Pancreas (tissue), 10 donors: Measurements from ENCODE around the gene KRTAP10-12. TPM values are rescaled to one million over a fixed set of nuclear protein-coding genes. Genes with fewer than 3 reads are reported as not detected.
"Not testable (repeated sequence)": the region's sequence is repeated elsewhere in the genome, so short reads cannot be mapped to it uniquely, and the experiment has no call there.

Experiments used
- ATAC-seq, 4 donors: fragments of 200-7000 bp; cut with Tn5 transposase; one replicate each; pipeline versions ENCODE4 v1.8.0 to v1.9.1; 2020; ENCODE audit warnings: mild to moderate bottlenecking in 4 of 4, moderate library complexity in 4 of 4
- DNase-seq, 6 donors: peaks; one replicate each; pipeline ENCODE4 v3.0.0-alpha.2; 2020
- FAIRE-seq: peaks from 2 replicates; lab custom pipeline; 2012; peaks lifted over from hg19 to GRCh38; lab: Jason Lieb, UNC
- H3K27ac ChIP-seq, 4 donors: fragments of 200-600 bp; sonication (generic); 1 replicate in 3 of 4; 2 replicates in 1 of 4; pipeline versions ENCODE4 v1.5.0 to v1.8.0; 2020
- H3K27me3 ChIP-seq, 4 donors: fragments of 200-600 bp; one replicate each; pipeline ENCODE4 v1.8.0; 2021
- H3K36me3 ChIP-seq, 3 donors: fragments of 200-600 bp; sonication (generic) in 1 of 3; one replicate each; pipeline versions ENCODE4 v1.5.0 to v1.8.0; 2020 to 2021
- H3K4me1 ChIP-seq, 3 donors: fragments of 200-600 bp; one replicate each; pipeline ENCODE4 v1.8.0; 2021
- H3K4me3 ChIP-seq, 4 donors: fragments of 200-600 bp; sonication (generic) in 2 of 4; one replicate each; pipeline versions ENCODE4 v1.5.0 to v1.8.0; 2020 to 2021
- H3K9me3 ChIP-seq, 4 donors: fragments of 200-600 bp; one replicate each; pipeline ENCODE4 v1.8.0; 2021
- WGBS, 2 donors: extraction: QIAGEN DNeasy Blood & Tissue Kit; methylation state at CpG; one replicate each; pipeline ENCODE4 v1.1.7; 2013; 5-methylcytosine and 5-hydroxymethylcytosine counted together
- intact Hi-C, 3 donors: fragments of 100-400 bp; cut with DNase I; formaldehyde crosslinking; loops; one replicate each; pipeline versions ENCODE4 v1.11.1 to v1.14.2; 2022
- polyA plus RNA-seq, 2 donors: library from polyadenylated mRNA; stranded (reverse); fragments of 200-250 nt; gene quantifications; one replicate each; pipeline ENCODE4 v1.2.3, GENCODE V29; 2013
- total RNA-seq, 6 donors: library from RNA; stranded (reverse); fragmentation: NEBNext Ultra II Directional in 4 of 6; extraction: Animal tissue kit (Norgen Biotek cat#: 25700) in 4 of 6; gene quantifications; one replicate each; pipeline versions ENCODE4 v1.2.1 to v1.2.4, GENCODE V29; 2021 to 2023
- TF ChIP-seq, protein P1 (sequence below), 4 donors: fragments of 200-600 bp; sonication (generic) in 3 of 4; IDR thresholded peaks; one replicate each; pipeline versions ENCODE4 v1.5.0 to v1.8.0; 2021; ENCODE audit warnings: antibody characterized with exemption in 4 of 4
- donor health status: healthy with polysubstance abuse.
- donor health status: DM: no; HTN: no; CAD: no; lungs with moderate emphysema.
- donor health status: DM: no; HTN: no; CAD: no.
- donor health status: control.
- donor health status: control.
- donor health status: Bipolar disorder and iron deficiency.
- donor health status: DM: yes; HTN: yes; CAD: no.
- donor health status: DM: no; HTN: no; CAD: no.
- donor health status: DM: no; HTN: no; CAD: no.
- donor health status: DM: yes; HTN: yes; CAD: no.

Gene KRTAP10-12, protein sequence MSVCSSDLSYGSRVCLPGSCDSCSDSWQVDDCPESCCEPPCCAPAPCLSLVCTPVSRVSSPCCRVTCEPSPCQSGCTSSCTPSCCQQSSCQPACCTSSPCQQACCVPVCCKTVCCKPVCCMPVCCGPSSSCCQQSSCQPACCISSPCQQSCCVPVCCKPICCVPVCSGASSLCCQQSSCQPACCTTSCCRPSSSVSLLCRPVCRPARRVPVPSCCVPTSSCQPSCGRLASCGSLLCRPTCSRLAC
- total RNA-seq (not detected), polyA plus RNA-seq (not detected)

DNA sequence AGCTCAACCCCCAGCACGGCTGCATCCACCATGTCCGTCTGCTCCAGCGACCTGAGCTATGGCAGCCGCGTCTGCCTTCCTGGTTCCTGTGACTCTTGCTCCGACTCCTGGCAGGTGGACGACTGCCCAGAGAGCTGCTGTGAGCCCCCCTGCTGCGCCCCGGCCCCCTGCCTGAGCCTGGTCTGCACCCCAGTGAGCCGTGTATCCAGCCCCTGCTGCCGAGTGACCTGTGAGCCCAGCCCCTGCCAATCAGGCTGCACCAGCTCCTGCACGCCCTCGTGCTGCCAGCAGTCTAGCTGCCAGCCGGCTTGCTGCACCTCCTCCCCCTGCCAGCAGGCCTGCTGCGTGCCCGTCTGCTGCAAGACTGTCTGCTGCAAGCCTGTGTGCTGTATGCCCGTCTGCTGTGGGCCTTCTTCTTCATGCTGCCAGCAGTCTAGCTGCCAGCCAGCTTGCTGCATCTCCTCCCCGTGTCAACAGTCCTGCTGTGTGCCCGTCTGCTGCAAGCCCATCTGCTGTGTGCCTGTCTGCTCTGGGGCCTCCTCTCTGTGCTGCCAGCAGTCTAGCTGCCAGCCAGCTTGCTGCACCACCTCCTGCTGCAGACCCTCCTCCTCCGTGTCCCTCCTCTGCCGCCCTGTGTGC lies at the start of gene KRTAP10-12:
KRTAP10-12 (plus strand) TSS at position 1 of the 639 bp plus-strand sequence; CDS start at position 31, 30 bp downstream.
- FAIRE-seq: not testable (repeated sequence)

DNA sequence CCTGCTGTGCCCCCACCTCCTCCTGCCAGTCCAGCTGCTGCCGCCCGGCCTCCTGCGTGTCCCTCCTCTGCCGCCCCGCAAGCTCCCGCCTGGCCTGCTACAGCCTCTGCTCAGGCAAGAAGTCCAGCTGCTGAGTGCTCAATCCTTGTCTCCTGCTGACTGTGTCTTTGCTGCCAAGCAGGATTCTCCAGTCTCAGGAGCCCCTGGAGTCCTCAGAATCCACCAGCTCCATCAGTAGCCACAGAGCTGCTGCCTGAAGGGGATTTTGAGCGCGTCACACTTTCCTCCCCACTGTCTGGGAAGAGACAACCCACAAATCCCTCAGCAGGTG lies 49.8 kb upstream of the KRTAP10-12 start:
- DNase-seq (no peak), ATAC-seq (no peak), FAIRE-seq (no peak)
- 32 to 34% methylated on average over 8 of the region's 8 CpGs for WGBS, 2 donors
- H3K4me1 ChIP-seq: no peaks in the 10 kb centered on the region
- TF ChIP-seq, protein P1, sequence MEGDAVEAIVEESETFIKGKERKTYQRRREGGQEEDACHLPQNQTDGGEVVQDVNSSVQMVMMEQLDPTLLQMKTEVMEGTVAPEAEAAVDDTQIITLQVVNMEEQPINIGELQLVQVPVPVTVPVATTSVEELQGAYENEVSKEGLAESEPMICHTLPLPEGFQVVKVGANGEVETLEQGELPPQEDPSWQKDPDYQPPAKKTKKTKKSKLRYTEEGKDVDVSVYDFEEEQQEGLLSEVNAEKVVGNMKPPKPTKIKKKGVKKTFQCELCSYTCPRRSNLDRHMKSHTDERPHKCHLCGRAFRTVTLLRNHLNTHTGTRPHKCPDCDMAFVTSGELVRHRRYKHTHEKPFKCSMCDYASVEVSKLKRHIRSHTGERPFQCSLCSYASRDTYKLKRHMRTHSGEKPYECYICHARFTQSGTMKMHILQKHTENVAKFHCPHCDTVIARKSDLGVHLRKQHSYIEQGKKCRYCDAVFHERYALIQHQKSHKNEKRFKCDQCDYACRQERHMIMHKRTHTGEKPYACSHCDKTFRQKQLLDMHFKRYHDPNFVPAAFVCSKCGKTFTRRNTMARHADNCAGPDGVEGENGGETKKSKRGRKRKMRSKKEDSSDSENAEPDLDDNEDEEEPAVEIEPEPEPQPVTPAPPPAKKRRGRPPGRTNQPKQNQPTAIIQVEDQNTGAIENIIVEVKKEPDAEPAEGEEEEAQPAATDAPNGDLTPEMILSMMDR (IDR thresholded peaks at IDR 0.05): no peak
- no peaks in the 10 kb centered on the region for H3K27me3 ChIP-seq
- H3K9me3 ChIP-seq: no peaks in the 10 kb centered on the region
- no peak overlapping the region for H3K27ac ChIP-seq
- intact Hi-C loops: no loop called here
- H3K36me3 ChIP-seq: no peaks in the 10 kb centered on the region
- H3K4me3 ChIP-seq: no peak overlapping the region

More for the DNA sequence above, at the start of gene KRTAP10-12:
- peaks cover 0 to 10% (median 0%) of the 10 kb centered on the region in 4 donors for H3K27me3 ChIP-seq
- ATAC-seq, H3K27ac ChIP-seq, H3K4me1 ChIP-seq, H3K36me3 ChIP-seq, H3K4me3 ChIP-seq, DNase-seq, H3K9me3 ChIP-seq, intact Hi-C loops: not testable (repeated sequence)
- WGBS, 2 donors: 21 to 29% methylated on average over 16 to 21 of the region's 21 CpGs

DNA sequence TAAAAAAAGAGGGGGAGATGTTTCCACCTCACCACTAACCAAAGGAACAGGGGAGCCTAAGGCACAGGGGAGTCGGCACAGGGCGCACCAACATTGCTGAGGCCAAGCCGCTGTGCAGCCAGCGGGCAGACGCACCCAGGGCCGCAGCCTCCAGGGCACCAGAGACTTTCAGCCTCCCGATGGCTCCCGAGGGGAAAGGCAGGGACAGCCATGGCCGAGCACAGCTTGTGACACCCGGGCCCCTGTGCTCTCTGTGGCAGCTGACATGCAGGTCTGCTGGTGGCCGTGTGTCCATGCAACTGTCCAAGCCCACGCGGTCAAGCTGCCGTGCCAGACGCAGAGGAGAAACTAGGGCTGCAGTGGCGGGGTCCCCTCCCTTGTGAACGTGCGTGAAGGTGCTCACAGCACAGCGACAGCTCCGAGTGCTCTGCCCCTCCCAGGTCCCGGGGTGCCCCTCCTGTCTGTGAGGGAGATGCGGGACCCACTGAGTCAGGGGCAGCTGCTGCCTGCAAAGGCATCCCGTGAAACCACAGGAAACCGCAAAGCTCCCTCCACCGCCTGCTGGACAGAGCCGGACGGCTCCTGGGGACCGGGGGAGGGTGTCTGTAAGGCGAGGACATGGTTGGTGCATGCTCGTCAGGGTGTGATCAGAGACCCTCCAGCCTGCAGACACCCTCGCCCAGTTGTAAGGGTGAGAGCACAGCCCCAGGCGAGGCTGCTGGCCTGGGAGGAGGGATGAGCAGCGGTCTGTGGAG lies 48.2 kb upstream of the KRTAP10-12 start:
- Histone ChIP-seq H3K9me3 (no peaks in the 10 kb centered on the region), H3K4me1 (no peaks in the 10 kb centered on the region), H3K27ac (no peak overlapping the region), H3K27me3 (no peaks in the 10 kb centered on the region), H3K36me3 (no peaks in the 10 kb centered on the region), H3K4me3 (no peak overlapping the region)
- intact Hi-C loops: no loop called here
- DNase-seq (no peak), FAIRE-seq (no peak), ATAC-seq (no peak)
- TF ChIP-seq, protein P1 (IDR thresholded peaks at IDR 0.05): no peak
- 55 to 74% methylated on average over 33 of the region's 33 CpGs for WGBS, 2 donors

DNA sequence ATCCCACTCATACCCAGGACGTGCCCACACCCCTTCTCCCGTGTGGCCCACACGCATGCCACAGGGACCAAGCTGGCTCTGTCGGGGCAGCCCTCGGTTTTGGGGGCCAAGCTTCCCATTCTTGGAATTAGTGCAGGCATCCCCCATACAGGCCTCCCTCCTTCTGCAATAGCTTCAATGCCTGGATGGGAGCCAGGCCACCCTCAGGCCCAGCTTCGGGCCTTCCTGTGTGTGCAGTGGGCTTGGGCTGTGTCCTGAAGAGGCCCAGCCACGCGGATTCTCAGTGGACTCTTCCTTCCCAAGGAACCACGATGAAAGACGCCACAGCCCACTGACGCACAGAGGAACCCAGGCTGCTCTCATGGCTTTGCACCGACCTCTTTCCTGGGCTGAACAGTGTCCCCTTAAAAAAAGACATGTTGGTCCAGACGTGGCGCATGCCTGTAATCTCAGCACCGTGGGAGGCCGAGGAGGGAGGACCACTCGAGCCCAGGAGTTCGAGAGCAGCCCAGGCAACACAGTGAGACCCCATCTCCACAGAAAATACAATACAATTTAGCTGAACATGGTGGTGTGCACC lies 47.4 kb upstream of the KRTAP10-12 start:
- TF ChIP-seq, protein P1 (IDR thresholded peaks at IDR 0.05): no peak
- ATAC-seq (no peak), FAIRE-seq (no peak), DNase-seq (no peak)
- H3K9me3 ChIP-seq: no peaks in the 10 kb centered on the region
- H3K27me3 ChIP-seq: no peaks in the 10 kb centered on the region
- WGBS, 2 donors: 78 to 82% methylated on average over 18 of the region's 18 CpGs
- intact Hi-C loops: no loop called here
- H3K36me3 ChIP-seq: no peaks in the 10 kb centered on the region
- H3K4me3 ChIP-seq: no peak overlapping the region
- H3K27ac ChIP-seq: no peak overlapping the region
- no peaks in the 10 kb centered on the region for H3K4me1 ChIP-seq

DNA sequence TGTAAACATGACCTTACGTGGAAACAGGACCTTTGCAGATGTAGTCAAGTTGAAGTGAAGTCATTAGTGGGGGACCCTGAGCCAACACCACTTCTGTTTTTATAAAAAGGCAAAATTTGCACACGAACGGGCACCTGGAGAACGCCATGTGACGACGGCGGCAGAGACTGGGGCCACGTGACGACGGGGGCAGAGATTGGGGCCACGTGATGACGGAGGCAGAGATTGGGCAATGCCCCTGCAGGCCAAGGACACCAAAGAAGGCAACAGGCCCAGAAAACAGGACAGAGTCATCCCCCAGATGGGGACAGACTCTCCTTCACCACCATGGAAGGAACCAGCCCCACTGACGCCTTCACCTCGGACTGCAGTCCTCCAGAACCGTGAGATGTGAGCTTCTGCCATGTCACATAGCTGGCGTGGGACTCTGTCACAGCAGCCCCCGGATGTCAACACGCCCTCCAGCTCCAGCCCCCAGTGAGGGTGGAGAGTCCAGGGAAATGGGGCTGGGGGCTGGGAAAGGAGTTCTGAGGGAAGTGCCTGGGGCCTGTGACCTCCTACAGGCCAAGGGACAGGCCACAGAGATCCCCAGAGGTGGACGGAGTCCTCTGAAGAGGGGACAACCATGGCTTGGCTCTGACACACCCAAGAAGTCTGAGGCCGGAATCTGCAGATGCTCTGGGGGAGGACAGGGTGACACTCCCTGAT lies 46.6 kb upstream of the KRTAP10-12 start:
- ATAC-seq (no peak), FAIRE-seq (no peak), DNase-seq (no peak)
- Histone ChIP-seq H3K27me3 (no peaks in the 10 kb centered on the region), H3K4me3 (no peak overlapping the region), H3K27ac (no peak overlapping the region), H3K9me3 (no peaks in the 10 kb centered on the region), H3K36me3 (no peaks in the 10 kb centered on the region), H3K4me1 (no peaks in the 10 kb centered on the region)
- TF ChIP-seq, protein P1 (IDR thresholded peaks at IDR 0.05): no peak
- intact Hi-C loops: no loop called here
- 74 to 81% methylated on average over 19 to 20 of the region's 20 CpGs for WGBS, 2 donors
